ENCODE results near the gene YTHDC1.

YTHDC1 gene

DNA sequence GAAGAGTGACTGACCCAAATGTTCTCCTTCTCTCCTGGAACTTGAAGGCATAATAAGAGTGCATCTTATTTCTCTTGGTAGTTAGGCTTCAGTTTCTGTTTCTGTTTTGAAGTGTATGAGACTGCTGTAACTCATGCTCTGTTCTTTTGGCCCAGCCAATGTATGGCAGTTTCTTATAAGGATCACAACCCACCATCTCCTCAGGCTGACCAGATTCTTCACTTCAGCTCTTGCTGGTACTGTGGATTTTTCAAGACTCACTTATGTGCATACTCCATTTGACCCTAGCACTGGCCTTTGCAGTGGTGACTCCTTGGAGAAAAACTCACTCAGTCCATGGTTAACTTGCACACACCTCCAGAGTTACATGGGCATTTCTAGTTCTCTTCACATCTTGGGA is 9.6 kb upstream of the YTHDC1 start (continued):
- TF ChIP-seq ZNF138 (tag by site-specific recombination; IDR thresholded peaks at IDR 0.05; ENCODE audit: borderline replicate concordance): no peak

GRCh38 chr4:68358988-68359387 is 9.1 kb upstream of the YTHDC1 start:
- POLR2A ChIA-PET: no interaction called here
- Histone ChIP-seq H3K27ac (ENCODE audit: extremely low read depth, low read depth, low read length) (no peak overlapping the region), H3K36me3 (ENCODE audit: control insufficient read depth in 2 of 2, insufficient read depth in 1 of 2, low read length in 2 of 2) (no peaks in the 10 kb centered on the region), H3K4me1 (ENCODE audit: control insufficient read depth, insufficient read depth, low read length) (no peaks in the 10 kb centered on the region), H3K4me3 (ENCODE audit: low read depth, low read length) (no peak overlapping the region), H3K9me3 (ENCODE audit: control insufficient read depth, insufficient read depth, low read depth, low read length) (no peaks in the 10 kb centered on the region)
- no peak for TF ChIP-seq HOXD13 (CRISPR knock-in tag; IDR thresholded peaks at IDR 0.05; ENCODE audit: borderline replicate concordance)
- TF ChIP-seq, protein P1, sequence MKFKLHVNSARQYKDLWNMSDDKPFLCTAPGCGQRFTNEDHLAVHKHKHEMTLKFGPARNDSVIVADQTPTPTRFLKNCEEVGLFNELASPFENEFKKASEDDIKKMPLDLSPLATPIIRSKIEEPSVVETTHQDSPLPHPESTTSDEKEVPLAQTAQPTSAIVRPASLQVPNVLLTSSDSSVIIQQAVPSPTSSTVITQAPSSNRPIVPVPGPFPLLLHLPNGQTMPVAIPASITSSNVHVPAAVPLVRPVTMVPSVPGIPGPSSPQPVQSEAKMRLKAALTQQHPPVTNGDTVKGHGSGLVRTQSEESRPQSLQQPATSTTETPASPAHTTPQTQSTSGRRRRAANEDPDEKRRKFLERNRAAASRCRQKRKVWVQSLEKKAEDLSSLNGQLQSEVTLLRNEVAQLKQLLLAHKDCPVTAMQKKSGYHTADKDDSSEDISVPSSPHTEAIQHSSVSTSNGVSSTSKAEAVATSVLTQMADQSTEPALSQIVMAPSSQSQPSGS (tag by site-specific recombination; IDR thresholded peaks at IDR 0.05; ENCODE audit: low read depth): no peak
- no peak for TF ChIP-seq ZNF623 (tag by site-specific recombination; IDR thresholded peaks at IDR 0.05)
- no peak for TF ChIP-seq ZNF114 (tag by site-specific recombination; IDR thresholded peaks at IDR 0.05)
- no peak for TF ChIP-seq ZNF610 (tag by site-specific recombination; IDR thresholded peaks at IDR 0.05; ENCODE audit: borderline replicate concordance)
- TF ChIP-seq ZNF791 (tag by site-specific recombination; IDR thresholded peaks at IDR 0.05): no peak
- TF ChIP-seq ZNF549 (tag by site-specific recombination; IDR thresholded peaks at IDR 0.05): no peak
- TF ChIP-seq GLIS2 (tag by site-specific recombination; IDR thresholded peaks at IDR 0.05): no peak
- TF ChIP-seq ZNF558 (tag by site-specific recombination; IDR thresholded peaks at IDR 0.05): no peak
- no peak for TF ChIP-seq OVOL3 (tag by site-specific recombination; IDR thresholded peaks at IDR 0.05)
- TF ChIP-seq, protein P2, sequence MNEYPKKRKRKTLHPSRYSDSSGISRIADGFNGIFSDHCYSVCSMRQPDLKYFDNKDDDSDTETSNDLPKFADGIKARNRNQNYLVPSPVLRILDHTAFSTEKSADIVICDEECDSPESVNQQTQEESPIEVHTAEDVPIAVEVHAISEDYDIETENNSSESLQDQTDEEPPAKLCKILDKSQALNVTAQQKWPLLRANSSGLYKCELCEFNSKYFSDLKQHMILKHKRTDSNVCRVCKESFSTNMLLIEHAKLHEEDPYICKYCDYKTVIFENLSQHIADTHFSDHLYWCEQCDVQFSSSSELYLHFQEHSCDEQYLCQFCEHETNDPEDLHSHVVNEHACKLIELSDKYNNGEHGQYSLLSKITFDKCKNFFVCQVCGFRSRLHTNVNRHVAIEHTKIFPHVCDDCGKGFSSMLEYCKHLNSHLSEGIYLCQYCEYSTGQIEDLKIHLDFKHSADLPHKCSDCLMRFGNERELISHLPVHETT (tag by site-specific recombination; IDR thresholded peaks at IDR 0.05): no peak
- TF ChIP-seq, protein P3, sequence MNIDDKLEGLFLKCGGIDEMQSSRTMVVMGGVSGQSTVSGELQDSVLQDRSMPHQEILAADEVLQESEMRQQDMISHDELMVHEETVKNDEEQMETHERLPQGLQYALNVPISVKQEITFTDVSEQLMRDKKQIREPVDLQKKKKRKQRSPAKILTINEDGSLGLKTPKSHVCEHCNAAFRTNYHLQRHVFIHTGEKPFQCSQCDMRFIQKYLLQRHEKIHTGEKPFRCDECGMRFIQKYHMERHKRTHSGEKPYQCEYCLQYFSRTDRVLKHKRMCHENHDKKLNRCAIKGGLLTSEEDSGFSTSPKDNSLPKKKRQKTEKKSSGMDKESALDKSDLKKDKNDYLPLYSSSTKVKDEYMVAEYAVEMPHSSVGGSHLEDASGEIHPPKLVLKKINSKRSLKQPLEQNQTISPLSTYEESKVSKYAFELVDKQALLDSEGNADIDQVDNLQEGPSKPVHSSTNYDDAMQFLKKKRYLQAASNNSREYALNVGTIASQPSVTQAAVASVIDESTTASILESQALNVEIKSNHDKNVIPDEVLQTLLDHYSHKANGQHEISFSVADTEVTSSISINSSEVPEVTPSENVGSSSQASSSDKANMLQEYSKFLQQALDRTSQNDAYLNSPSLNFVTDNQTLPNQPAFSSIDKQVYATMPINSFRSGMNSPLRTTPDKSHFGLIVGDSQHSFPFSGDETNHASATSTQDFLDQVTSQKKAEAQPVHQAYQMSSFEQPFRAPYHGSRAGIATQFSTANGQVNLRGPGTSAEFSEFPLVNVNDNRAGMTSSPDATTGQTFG (tag by site-specific recombination; IDR thresholded peaks at IDR 0.05; ENCODE audit: borderline replicate concordance): no peak
- CTCF ChIA-PET: no interaction called here

DNA sequence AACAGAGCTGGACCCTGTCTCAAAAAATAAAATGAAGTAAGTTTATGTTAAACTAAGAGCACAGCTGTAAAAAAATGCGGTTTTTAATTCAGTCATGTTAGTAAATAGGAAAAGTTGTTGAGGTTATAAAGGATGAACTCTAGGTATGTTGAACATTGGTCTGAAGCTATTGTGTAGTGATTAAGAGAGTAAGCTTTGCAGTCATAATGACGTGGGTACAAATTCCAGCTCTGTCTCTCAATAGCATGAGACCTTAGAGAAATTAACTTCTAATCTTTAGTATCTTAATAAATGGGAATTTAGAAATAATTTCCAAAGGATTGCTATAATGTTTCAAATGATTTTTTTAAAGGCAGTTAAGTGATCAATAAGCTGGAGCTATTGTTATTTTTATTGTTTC is 2.9 kb upstream of the YTHDC1 start:
- Histone ChIP-seq H3K4me3 (ENCODE audit: low read depth, low read length) (no peak overlapping the region), H3K36me3 (ENCODE audit: control insufficient read depth in 2 of 2, insufficient read depth in 1 of 2, low read length in 2 of 2) (no peaks in the 10 kb centered on the region), H3K4me1 (ENCODE audit: control insufficient read depth, insufficient read depth, low read length) (no peaks in the 10 kb centered on the region), H3K9me3 (ENCODE audit: control insufficient read depth, insufficient read depth, low read depth, low read length) (no peaks in the 10 kb centered on the region), H3K27ac (ENCODE audit: extremely low read depth, low read depth, low read length) (no peak overlapping the region)
- ChIA-PET POLR2A (interaction anchor here (0.5 kb wide), 1 partner anchor 159 kb away, joined by 5 read pairs; no protein-coding TSS in a partner anchor), CTCF (interaction anchor here (1.2 kb wide), 1 partner anchor 23 kb away, joined by 3 read pairs; no protein-coding TSS in a partner anchor)
- TF ChIP-seq MZF1 (tag by site-specific recombination; IDR thresholded peaks at IDR 0.05; ENCODE audit: borderline replicate concordance) (no peak), SETDB1 (IDR thresholded peaks at IDR 0.05; ENCODE audit: insufficient read length, low read length) (no peak), ZNF169 (tag by site-specific recombination; IDR thresholded peaks at IDR 0.05) (no peak), GLI4 (tag by site-specific recombination; IDR thresholded peaks at IDR 0.05) (no peak), KLF17 (tag by site-specific recombination; IDR thresholded peaks at IDR 0.05) (no peak), TSHZ1 (tag by site-specific recombination; IDR thresholded peaks at IDR 0.05; ENCODE audit: borderline replicate concordance) (no peak), ZNF146 (tag by site-specific recombination; IDR thresholded peaks at IDR 0.05) (no peak), SP3 (tag by site-specific recombination; IDR thresholded peaks at IDR 0.05) (no peak), ZNF248 (tag by site-specific recombination; IDR thresholded peaks at IDR 0.05) (no peak), ZNF501 (tag by site-specific recombination; IDR thresholded peaks at IDR 0.05) (no peak)
